Skeletal muscle cell (primary cell): ENCODE measurements around the gene TMCC2.
"Not testable (repeated sequence)": the region's sequence is repeated elsewhere in the genome, so short reads cannot be mapped to it uniquely, and the experiment has no call there.

Source experiments
- DNase-seq: peaks from one replicate; pipeline ENCODE4 v3.0.0-alpha.2; 2010; ENCODE audit warnings: low read depth
- H3K4me3 ChIP-seq: 2 replicates; pipeline ENCODE4 v1.5.1; 2011; ENCODE audit warnings: low read depth, mild to moderate bottlenecking, control low read depth, low read length, moderate library complexity

Gene TMCC2

DNA sequence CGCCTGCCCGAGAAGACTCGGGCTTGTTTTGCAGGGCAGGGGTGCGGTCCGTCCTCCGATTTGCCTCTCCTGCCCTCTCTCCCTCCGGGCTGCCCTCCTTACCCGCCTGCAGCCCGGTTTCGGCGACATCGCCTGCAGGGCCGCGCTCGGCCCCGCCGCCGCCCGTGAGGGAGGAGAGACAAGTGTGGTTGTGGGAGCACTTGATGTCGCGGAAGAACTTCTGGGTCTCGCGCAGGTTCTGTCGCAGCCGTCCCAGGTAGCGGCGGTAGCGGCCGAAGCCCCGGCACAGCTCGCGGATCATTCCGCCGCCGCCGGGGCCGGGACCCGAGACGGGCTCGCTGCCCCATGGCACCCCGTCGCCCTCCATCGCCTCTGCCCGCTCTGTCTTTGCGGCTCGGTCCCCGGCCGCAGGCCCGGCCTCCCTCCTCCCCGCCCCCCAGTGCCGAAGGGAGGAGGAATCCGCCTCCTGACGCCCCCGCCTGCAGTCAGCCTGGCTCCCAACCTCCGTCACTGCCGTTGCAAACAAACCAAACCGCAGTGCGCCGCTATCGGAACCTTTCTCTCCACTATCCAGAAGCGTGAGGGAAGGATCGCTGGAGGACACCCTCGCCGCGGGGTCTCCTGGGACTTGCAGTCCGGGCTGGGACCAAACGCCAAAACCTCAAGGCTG, 16.4 kb upstream of the TMCC2 start, which contains the start of gene DSTYK:
TSS of gene DSTYK (minus strand) at position 534 of the 670 bp plus-strand sequence. CDS start at position 367, 167 bp downstream.
- peak within 1 kb of the TSS; percentile 96 for H3K4me3 ChIP-seq
- peak; percentile 87 for DNase-seq

GRCh38 chr1:205211839-205212536, 15.8 kb upstream of the TMCC2 start:
- peak overlapping the region; percentile 96 for H3K4me3 ChIP-seq
- no peak for DNase-seq

- DNase-seq: no peak
- H3K4me3 ChIP-seq: no peak overlapping the region
Observed at GRCh38 chr1:205214756-205215155, 13.0 kb upstream of the TMCC2 start.

GRCh38 chr1:205216588-205216987, 11.2 kb upstream of the TMCC2 start:
- DNase-seq: no peak
- H3K4me3 ChIP-seq: no peak overlapping the region

- no peak for DNase-seq
- no peak overlapping the region for H3K4me3 ChIP-seq
Observed at GRCh38 chr1:205217418-205217817, 10.3 kb upstream of the TMCC2 start.

DNA sequence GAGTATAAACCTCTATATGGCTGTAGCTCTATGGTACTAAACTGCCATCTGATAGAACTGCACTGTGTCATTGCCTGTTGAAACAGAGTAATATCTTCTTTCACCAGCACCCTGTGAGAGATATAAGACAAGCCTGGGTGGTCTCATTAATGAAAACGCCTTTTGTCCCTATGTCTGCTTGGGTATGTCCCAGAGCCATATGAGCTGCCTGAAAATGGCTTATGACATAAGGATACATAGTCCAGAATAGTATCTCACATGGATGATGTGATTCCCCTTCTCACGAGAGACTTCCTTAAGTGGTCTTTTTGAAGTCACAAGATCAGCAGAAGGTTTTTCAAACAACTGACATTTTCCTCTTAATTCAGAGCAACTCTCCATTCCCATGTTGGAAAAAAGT, 7.3 kb upstream of the TMCC2 start:
- no peak for DNase-seq
- no peak overlapping the region for H3K4me3 ChIP-seq

DNA sequence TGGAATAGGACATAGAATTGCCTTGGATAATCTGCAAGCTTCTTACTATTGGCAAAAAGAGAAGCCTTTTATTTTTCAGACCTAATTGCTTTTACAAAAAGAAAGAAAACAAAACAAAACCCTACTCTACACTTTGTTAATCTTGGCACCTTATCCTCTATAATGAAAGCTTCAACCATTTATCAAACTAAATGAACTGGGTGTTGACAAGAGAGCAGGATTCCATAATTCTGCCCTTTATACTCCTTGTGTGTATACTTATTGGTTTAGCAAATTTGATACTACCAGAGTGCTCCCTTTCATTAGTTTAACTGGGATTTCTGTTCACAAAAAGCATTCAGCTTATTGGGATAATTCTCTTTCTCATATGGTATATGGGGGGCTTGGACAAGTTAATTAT, 3.0 kb upstream of the TMCC2 start:
- no peak for DNase-seq
- no peak overlapping the region for H3K4me3 ChIP-seq

- DNase-seq: no peak
- no peak overlapping the region for H3K4me3 ChIP-seq
Observed at GRCh38 chr1:205225901-205226765, 1.6 kb upstream of the TMCC2 start.

DNA sequence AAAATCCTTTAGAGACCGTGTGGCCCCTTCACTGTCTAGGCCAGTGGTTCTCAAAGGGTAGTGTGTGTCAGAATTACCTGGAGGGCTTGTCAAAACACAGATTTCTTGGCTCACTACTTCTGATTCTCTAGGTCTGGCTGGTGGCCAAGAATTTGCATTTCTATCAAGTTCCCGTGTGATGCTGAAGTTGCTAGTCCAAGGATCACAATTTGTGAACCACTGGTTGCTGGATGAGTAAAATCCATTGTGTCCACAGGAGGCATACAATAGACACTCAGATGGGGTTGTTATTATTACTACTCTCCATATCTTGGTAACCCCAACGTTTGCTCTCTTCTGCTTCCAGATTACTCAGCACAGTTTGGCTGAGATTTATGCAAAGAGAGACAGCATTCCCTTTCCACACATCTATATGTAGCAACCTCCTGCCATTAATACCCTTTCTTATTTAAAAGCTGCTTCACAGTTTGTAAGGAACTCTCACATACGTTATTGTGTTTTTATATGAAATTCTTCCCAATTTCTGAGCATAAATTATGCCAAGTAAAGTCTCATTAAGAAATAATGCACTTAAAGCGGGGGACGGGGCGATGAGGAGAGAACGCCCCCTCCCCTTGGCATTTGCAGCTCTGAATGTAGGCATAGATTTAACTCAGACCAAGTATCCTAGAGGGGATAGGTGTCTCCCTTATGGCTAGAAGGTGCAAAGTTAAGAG, 720 bp upstream of the TMCC2 start:
- no peak for DNase-seq
- H3K4me3 ChIP-seq: peak overlapping the region; percentile 66

DNA sequence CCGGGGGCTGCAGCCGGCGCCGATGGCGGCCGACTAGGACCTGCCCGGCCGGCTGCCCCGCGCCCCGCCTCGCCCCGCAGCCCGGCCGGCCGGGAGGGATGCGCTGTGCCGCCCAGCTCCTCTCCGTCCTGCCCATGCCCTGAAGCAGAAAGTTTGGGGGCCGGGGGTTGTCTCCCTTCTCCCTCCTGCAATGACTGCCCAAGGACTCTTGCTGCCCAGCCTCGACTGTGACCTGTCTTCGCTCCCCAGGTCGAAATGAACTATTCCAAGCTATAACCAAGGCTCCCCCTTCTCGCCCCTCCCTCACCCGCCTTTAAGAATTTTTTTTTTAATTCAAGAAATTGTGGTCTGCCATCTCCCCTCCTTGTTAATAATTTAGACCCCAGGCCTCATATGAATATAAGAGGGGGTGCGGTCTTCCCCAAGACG, 361 bp downstream of the TMCC2 start:
- peak overlapping the region; percentile 66 for H3K4me3 ChIP-seq
- no peak for DNase-seq

DNA sequence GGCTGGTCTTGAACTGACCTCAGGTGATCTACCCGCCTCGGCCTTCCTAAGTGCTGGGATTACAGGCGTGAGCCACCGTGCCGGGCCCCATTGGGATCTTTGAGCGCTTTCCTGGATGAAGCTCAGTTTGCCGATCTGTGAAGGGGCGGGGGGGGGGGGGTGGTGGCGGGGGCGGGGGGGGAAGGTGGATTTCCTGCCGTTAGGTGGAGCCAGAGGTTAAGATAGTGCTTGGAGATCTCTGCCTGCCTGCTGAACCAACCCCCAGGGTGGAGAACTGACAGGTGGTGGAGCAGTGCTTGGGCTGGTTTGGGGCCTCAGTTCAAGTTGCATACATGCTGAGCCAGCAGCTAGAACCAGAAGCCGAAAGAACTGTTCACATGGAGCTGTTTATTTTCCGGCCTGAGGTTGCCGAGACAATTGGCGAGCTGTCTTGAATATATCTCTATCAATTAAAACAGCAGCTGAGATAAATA, 1.7 kb downstream of the TMCC2 start:
- peak overlapping the region; percentile 66 for H3K4me3 ChIP-seq

GRCh38 chr1:205229916-205230700, 2.4 kb downstream of the TMCC2 start:
- peak overlapping the region; percentile 9 for H3K4me3 ChIP-seq

More for the DNA sequence above, 1.7 kb downstream of the TMCC2 start:
- no peak for DNase-seq

GRCh38 chr1:205230982-205231381, 3.2 kb downstream of the TMCC2 start:
- DNase-seq: no peak
- H3K4me3 ChIP-seq: no peak overlapping the region

More at GRCh38 chr1:205229916-205230700, 2.4 kb downstream of the TMCC2 start:
- no peak for DNase-seq

DNA sequence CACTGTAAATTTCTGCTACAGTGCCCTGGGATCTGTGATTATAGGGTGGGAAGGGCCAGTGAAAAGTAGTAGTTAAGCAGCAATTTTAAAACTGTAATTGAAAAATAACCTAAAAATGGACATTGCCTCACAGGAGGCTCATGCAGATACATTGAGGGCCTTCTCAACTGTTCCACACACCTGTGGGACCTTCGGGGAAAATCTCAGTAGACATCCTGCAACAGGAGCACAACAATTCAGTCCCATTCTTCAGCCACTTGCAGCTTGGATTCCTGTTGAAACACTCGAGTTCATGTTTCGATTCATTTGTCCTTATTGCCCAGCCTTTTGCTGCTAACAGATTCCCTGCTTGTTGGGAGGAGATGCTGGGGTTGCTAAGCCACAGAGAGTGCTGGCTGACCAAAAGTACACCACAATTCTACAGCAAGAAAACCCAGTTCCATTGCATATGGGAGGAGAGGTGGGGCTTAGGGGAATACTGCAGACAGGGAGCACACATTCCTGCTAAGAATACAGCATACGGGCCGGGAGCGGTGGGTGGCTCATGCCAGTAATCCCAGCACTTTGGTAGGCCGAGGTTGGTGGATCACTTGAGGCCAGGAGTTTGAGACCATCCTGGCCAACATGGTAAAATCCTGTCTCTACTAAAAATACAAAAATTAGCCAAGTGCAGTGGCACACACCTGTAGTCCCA, 4.5 kb downstream of the TMCC2 start:
- DNase-seq: no peak
- H3K4me3 ChIP-seq: no peak overlapping the region

- H3K4me3 ChIP-seq: no peak overlapping the region
- no peak for DNase-seq
Observed at GRCh38 chr1:205232945-205233397, 5.2 kb downstream of the TMCC2 start.

DNA sequence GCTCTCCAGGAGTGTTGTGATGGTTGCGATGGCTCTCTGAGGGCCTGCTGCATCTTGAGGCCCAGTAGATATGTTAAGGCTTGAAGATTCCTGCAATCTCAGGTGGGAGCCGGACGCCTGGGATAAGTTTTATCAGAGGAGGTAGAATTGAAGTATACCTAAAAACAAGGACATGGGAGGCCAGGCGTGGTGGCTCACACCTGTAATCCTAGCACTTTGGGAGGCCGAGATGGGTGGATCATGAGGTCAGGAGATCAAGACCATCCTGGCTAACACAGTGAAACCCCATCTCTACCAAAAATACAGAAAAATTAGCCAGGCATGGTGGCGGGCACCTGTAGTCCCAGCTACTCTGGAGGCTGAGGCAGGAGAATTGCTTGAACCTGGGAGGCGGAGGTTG, 6.2 kb downstream of the TMCC2 start:
- not testable (repeated sequence) for H3K4me3 ChIP-seq, DNase-seq

DNA sequence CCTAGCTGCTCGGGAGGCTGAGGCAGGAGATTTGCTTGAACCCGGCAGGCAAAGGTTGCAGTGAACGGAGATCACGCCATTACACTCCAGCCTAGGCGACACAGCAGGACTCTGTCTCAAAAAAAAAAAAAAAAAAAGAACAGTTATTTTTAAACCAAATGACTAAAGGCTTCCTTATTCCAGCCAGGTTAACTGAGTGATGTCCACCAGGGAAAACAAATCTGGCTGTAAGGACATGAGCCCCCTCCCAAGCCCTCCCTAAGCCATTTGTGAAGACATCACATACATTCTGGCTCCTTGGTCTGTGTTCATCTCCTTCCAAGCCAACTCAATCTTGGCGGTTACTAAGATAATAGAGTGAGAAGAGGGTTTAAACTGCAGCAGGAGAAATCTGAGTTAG, 8.2 kb downstream of the TMCC2 start:
- H3K4me3 ChIP-seq: no peak overlapping the region
- no peak for DNase-seq

- H3K4me3 ChIP-seq: no peak overlapping the region
- DNase-seq: no peak
Observed at GRCh38 chr1:205236526-205236925, 8.8 kb downstream of the TMCC2 start.
